ENCODE data around the gene PLEKHH2. TPM values are rescaled to one million over a fixed set of nuclear protein-coding genes. Genes with fewer than 3 reads are reported as not detected.

The PLEKHH2 gene
- polyA plus RNA-seq (2011; rRNA removed) (2.2 and 3.6 TPM in 2 replicates), polyA minus RNA-seq (2011; rRNA and poly(A)+ RNA removed) (0.71 and 1.0 TPM in 2 replicates)

- POLR2A ChIA-PET, result no interaction called here
- Histone ChIP-seq H3K36me3 (ENCODE audit: control insufficient read depth, insufficient read depth, low read length) (no peaks in the 10 kb centered on the region), H3K4me3 (ENCODE audit: low read depth, low read length) (peak within 1 kb of the TSS; percentile 62), H3K27me3 (ENCODE audit: control insufficient read depth, insufficient read depth, low read length) (peaks cover 8% of the 10 kb centered on the region)
- CTCF ChIA-PET, result interaction anchor here (0.7 kb wide), 1 partner anchor 1292 kb away, joined by 3 read pairs; no protein-coding TSS in a partner anchor
- DNase-seq (ENCODE audit: low read depth), result peak; percentile 26
- no peak for TF ChIP-seq CTCF (IDR thresholded peaks at IDR 0.05; ENCODE audit: insufficient read depth, low read depth, low read length)
These were observed at the start of gene PLEKHH2 for GRCh38 chr2:43637030-43637803. PLEKHH2 (plus strand) TSS chr2:43637260; CDS start chr2:43644674, 7,414 bp downstream.

- POLR2A ChIA-PET, result no interaction called here
- Histone ChIP-seq H3K36me3 (ENCODE audit: control insufficient read depth, insufficient read depth, low read length) (peaks cover 1% of the 10 kb centered on the region; the same call in 1 of the 2 replicates), H3K27me3 (ENCODE audit: control insufficient read depth, insufficient read depth, low read length) (no peaks in the 10 kb centered on the region), H3K4me3 (ENCODE audit: low read depth, low read length) (no peak overlapping the region)
- DNase-seq (ENCODE audit: low read depth), result no peak
- CTCF ChIA-PET, result interaction anchor here (1.2 kb wide), 1 partner anchor 16 kb away, joined by 3 read pairs; no protein-coding TSS in a partner anchor
- peak; percentile 13; the same call in 1 of the 2 replicates for TF ChIP-seq CTCF (IDR thresholded peaks at IDR 0.05; ENCODE audit: insufficient read depth, low read depth, low read length)
These were observed 44.6 kb upstream of the PLEKHH2 start for GRCh38 chr2:43592443-43592842.

- peaks cover 1% of the 10 kb centered on the region; the same call in 1 of the 2 replicates for H3K36me3 ChIP-seq (ENCODE audit: control insufficient read depth, insufficient read depth, low read length)
- DNase-seq (ENCODE audit: low read depth), result no peak
- POLR2A ChIA-PET, result no interaction called here
- no peaks in the 10 kb centered on the region for H3K27me3 ChIP-seq (ENCODE audit: control insufficient read depth, insufficient read depth, low read length)
- H3K4me3 ChIP-seq (ENCODE audit: low read depth, low read length), result no peak overlapping the region
- CTCF ChIA-PET, result interaction anchor here (1.2 to 1.6 kb wide), 2 partner anchors 15 to 16 kb away, joined by 3 to 5 read pairs; no protein-coding TSS in a partner anchor
- TF ChIP-seq CTCF (IDR thresholded peaks at IDR 0.05; ENCODE audit: insufficient read depth, low read depth, low read length), result no peak
These were observed 43.8 kb upstream of the PLEKHH2 start for GRCh38 chr2:43593254-43593653.

- ChIA-PET CTCF (no interaction called here), POLR2A (no interaction called here)
- Histone ChIP-seq H3K36me3 (ENCODE audit: control insufficient read depth, insufficient read depth, low read length) (peaks cover 1% of the 10 kb centered on the region; the same call in 1 of the 2 replicates), H3K27me3 (ENCODE audit: control insufficient read depth, insufficient read depth, low read length) (no peaks in the 10 kb centered on the region), H3K4me3 (ENCODE audit: low read depth, low read length) (peak overlapping the region; percentile 62)
- no peak for DNase-seq (ENCODE audit: low read depth)
- no peak for TF ChIP-seq CTCF (IDR thresholded peaks at IDR 0.05; ENCODE audit: insufficient read depth, low read depth, low read length)
These were observed 42.2 kb upstream of the PLEKHH2 start for GRCh38 chr2:43594875-43595274.
